Measurements from ENCODE around the gene DUSP3.

Gene DUSP3

GRCh38 chr17:43732958-43733357, 45.8 kb downstream of the DUSP3 start:
- H3K4me1 ChIP-seq = peaks cover 0 to 6% (median 0%) of the 10 kb centered on the region in 10 experiments; a peak in 1 of 20 replicates
- no peak overlapping the region for H3K27ac ChIP-seq
- no peak overlapping the region for H3K4me3 ChIP-seq
- H3K9ac ChIP-seq = no peak overlapping the region
- H3K4me2 ChIP-seq = no peak overlapping the region
- H3K9me3 ChIP-seq (replicated peaks in 1 of 11) = peaks cover 7 to 18% (median 12%) of the 10 kb centered on the region in 11 experiments; a peak in 15 of 22 replicates
- TF ChIP-seq Cebpa-rat (IDR thresholded peaks at IDR 0.05) = no peak
- H4K20me1 ChIP-seq = no peaks in the 10 kb centered on the region
- no peaks in the 10 kb centered on the region for H3K27me3 ChIP-seq
- H3K36me3 ChIP-seq = no peaks in the 10 kb centered on the region

DNA sequence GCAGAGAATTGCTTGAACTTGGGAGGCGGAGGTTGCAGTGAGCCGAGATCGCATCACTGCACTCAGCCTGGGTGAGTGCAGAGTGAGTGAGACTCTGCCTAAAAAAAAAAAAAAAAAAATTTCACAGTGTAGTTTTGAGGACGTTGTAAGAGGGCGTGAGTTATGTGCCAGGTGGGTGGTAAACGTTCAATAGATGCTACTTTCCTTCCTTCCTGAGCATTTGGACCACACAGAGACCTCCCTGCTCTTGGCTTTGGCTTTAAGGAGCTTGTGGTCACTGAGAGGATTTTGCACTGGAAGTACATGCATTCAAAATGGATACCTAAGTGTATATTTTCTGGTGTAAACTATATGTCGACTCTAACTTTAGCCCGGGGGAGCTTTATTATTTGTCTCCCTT, 50.7 kb downstream of the DUSP3 start:
- H3K36me3 ChIP-seq = no peaks in the 10 kb centered on the region
- peaks cover 9 to 22% (median 18%) of the 10 kb centered on the region in 10 experiments for H3K4me1 ChIP-seq
- TF ChIP-seq Cebpa-rat (IDR thresholded peaks at IDR 0.05) = no peak
- no peak overlapping the region for H3K4me3 ChIP-seq
- peaks cover 2 to 11% (median 5%) of the 10 kb centered on the region in 11 experiments; a peak in 15 of 22 replicates for H3K9me3 ChIP-seq (replicated peaks in 1 of 11)
- H3K27ac ChIP-seq = no peak overlapping the region
- H3K9ac ChIP-seq = no peak overlapping the region
- H4K20me1 ChIP-seq = no peaks in the 10 kb centered on the region
- no peak overlapping the region for H3K4me2 ChIP-seq
- no peaks in the 10 kb centered on the region for H3K27me3 ChIP-seq

GRCh38 chr17:43723697-43724359, 54.9 kb downstream of the DUSP3 start:
- TF ChIP-seq Cebpa-rat (IDR thresholded peaks at IDR 0.05) = no peak
- Histone ChIP-seq H3K27me3 (peaks cover 0 to 14% (median 0%) of the 10 kb centered on the region in 11 experiments; a peak in 4 of 22 replicates), H3K27ac (no peak overlapping the region), H3K4me2 (peak overlapping the region in 7 of 11 experiments; percentile 9 to 37 (median 25); a peak in 6 of 22 replicates), H3K4me1 (peaks cover 25 to 50% (median 41%) of the 10 kb centered on the region in 10 experiments), H3K36me3 (no peaks in the 10 kb centered on the region), H3K9ac (no peak overlapping the region), H4K20me1 (no peaks in the 10 kb centered on the region), H3K9me3 (replicated peaks in 1 of 11) (no peaks in the 10 kb centered on the region; a peak in 2 of 22 replicates), H3K4me3 (no peak overlapping the region)

- Histone ChIP-seq H3K27ac (no peak overlapping the region), H3K4me1 (peaks cover 25 to 54% (median 43%) of the 10 kb centered on the region in 10 experiments), H3K27me3 (peaks cover 0 to 14% (median 2%) of the 10 kb centered on the region in 11 experiments; a peak in 6 of 22 replicates), H3K4me3 (no peak overlapping the region), H3K36me3 (no peaks in the 10 kb centered on the region), H3K9me3 (replicated peaks in 1 of 11) (no peaks in the 10 kb centered on the region; a peak in 2 of 22 replicates), H3K4me2 (no peak overlapping the region), H3K9ac (no peak overlapping the region), H4K20me1 (no peaks in the 10 kb centered on the region)
- TF ChIP-seq Cebpa-rat (IDR thresholded peaks at IDR 0.05) = no peak
Observed at GRCh38 chr17:43722870-43723665, 55.7 kb downstream of the DUSP3 start.

DNA sequence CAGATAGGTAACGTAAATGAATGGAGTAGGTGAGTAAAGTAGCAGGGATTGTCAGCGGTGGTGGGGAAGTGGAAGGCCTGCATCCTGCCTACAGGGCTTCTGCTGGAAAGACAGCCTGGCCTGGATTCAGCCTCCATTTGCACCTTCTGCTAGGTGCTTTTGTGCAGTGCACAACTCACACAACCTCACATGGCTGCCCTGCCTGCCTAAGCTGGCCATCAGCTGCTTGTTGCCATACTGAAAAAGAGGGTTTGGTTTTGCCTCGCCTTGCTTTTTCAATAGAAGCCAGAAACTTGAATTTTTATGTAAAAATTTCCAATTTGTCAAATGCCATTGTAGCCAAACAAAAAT, 56.5 kb downstream of the DUSP3 start:
- no peak overlapping the region for H3K4me2 ChIP-seq
- no peaks in the 10 kb centered on the region; a peak in 2 of 22 replicates for H3K9me3 ChIP-seq (replicated peaks in 1 of 11)
- H4K20me1 ChIP-seq = no peaks in the 10 kb centered on the region
- peaks cover 25 to 54% (median 46%) of the 10 kb centered on the region in 10 experiments for H3K4me1 ChIP-seq
- H3K27me3 ChIP-seq = peaks cover 0 to 14% (median 4%) of the 10 kb centered on the region in 11 experiments; a peak in 6 of 22 replicates
- no peaks in the 10 kb centered on the region for H3K36me3 ChIP-seq
- H3K4me3 ChIP-seq = no peak overlapping the region
- no peak for TF ChIP-seq Cebpa-rat (IDR thresholded peaks at IDR 0.05)
- no peak overlapping the region; a peak in 1 of 22 replicates for H3K27ac ChIP-seq
- no peak overlapping the region for H3K9ac ChIP-seq

GRCh38 chr17:43721537-43722268, 57.1 kb downstream of the DUSP3 start:
- no peak for TF ChIP-seq Cebpa-rat (IDR thresholded peaks at IDR 0.05)
- Histone ChIP-seq H3K4me2 (peak overlapping the region; percentile 86 to 98 (median 94); a peak in 21 of 22 replicates), H3K4me3 (peak overlapping the region in 4 of 10 experiments; percentile 55 to 78 (median 66); a peak in 6 of 20 replicates), H3K9me3 (replicated peaks in 1 of 11) (no peaks in the 10 kb centered on the region; a peak in 2 of 22 replicates), H3K9ac (0 out of 22 replicates have a peak overlapping the region, but pooled peaks of 1 of the 11 experiments have one; percentile 90), H4K20me1 (no peaks in the 10 kb centered on the region), H3K27me3 (peaks cover 0 to 14% (median 4%) of the 10 kb centered on the region in 11 experiments; a peak in 7 of 22 replicates), H3K36me3 (no peaks in the 10 kb centered on the region), H3K4me1 (peaks cover 22 to 51% (median 43%) of the 10 kb centered on the region in 10 experiments), H3K27ac (peak overlapping the region in 4 of 11 experiments; percentile 89 to 91 (median 90); a peak in 2 of 22 replicates)

- H3K9ac ChIP-seq = peak overlapping the region; percentile 81 to 93 (median 84)
- no peaks in the 10 kb centered on the region for H4K20me1 ChIP-seq
- H3K9me3 ChIP-seq (replicated peaks in 1 of 11) = no peaks in the 10 kb centered on the region; a peak in 1 of 22 replicates
- H3K4me3 ChIP-seq = peak overlapping the region; percentile 55 to 78 (median 66)
- peaks cover 0 to 20% (median 5%) of the 10 kb centered on the region in 11 experiments; a peak in 11 of 22 replicates for H3K27me3 ChIP-seq
- H3K27ac ChIP-seq = peak overlapping the region; percentile 68 to 92 (median 89)
- H3K36me3 ChIP-seq = no peaks in the 10 kb centered on the region
- peaks cover 12 to 44% (median 33%) of the 10 kb centered on the region in 10 experiments for H3K4me1 ChIP-seq
- TF ChIP-seq Cebpa-rat (IDR thresholded peaks at IDR 0.05) = no peak
- peak overlapping the region; percentile 86 to 98 (median 94) for H3K4me2 ChIP-seq
Observed at GRCh38 chr17:43720311-43721060, 58.3 kb downstream of the DUSP3 start.

GRCh38 chr17:43719578-43719977, 59.2 kb downstream of the DUSP3 start:
- Histone ChIP-seq H3K4me1 (peaks cover 12 to 47% (median 35%) of the 10 kb centered on the region in 10 experiments), H3K27ac (peak overlapping the region in 9 of 11 experiments; percentile 68 to 91 (median 89); a peak in 14 of 22 replicates), H3K27me3 (peaks cover 5 to 29% (median 14%) of the 10 kb centered on the region in 11 experiments; a peak in 21 of 22 replicates), H3K4me3 (peak overlapping the region in 3 of 10 experiments; percentile 67 to 78 (median 69); a peak in 3 of 20 replicates), H3K36me3 (no peaks in the 10 kb centered on the region), H3K9me3 (replicated peaks in 1 of 11) (no peaks in the 10 kb centered on the region), H3K9ac (peak overlapping the region in 3 of 11 experiments; percentile 84 to 88 (median 84); a peak in 4 of 22 replicates), H3K4me2 (peak overlapping the region; percentile 86 to 98 (median 94)), H4K20me1 (peaks cover 0 to 6% (median 0%) of the 10 kb centered on the region in 11 experiments; a peak in 1 of 22 replicates)
- TF ChIP-seq Cebpa-rat (IDR thresholded peaks at IDR 0.05) = no peak

All from BLaER1 treated with 17β-estradiol and CSF1 and Interleukin-3, amounts not matched to agents 10 nM and 100 nM (cell line).